Fibroblast of peridontal ligament (primary cell): ENCODE measurements around the gene TTC34.
"Not testable (repeated sequence)": the region's sequence is repeated elsewhere in the genome, so short reads cannot be mapped to it uniquely, and the experiment has no call there.

Experiments
- DNase-seq: peaks from one replicate; pipeline ENCODE4 v3.0.0-alpha.2; 2010; ENCODE audit errors: extremely low read depth

Gene TTC34

DNA sequence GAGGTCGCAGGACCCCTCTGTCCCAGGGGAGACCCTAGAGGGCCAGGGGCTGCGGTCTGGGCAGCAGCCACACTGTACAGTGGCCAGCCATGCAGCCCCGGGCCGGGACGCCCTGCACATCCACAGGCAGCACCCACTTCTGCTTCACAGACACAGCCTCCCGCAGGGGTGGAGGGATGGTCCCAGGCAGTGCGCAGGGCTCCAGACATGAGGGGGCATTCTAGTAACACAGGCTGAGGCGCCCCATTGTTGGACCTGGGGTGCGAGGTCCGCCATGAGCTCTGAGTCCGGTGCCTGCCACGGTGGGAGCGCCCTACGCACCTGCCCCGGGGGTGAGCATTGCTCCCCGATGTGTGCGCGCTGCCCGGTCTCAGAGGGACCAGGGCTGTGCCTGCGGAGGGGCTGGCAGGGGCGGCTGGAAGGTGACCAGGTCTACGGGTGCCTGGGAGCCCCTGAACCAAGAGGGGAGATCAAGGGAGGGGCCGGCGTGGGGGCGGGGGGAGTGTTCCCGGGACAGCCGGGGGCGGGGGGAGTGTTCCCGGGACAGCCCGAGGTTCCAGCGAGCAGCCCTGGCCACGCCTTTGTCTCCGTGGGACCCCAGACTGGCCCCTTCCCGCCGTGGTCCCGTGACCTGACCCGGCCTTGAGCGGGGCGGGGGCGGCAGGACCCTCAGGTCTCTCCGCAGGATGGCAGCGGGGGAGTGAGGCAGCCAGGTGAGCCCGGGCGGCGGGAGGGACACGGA, 173.1 kb downstream of the TTC34 start:
- DNase-seq = no peak

DNA sequence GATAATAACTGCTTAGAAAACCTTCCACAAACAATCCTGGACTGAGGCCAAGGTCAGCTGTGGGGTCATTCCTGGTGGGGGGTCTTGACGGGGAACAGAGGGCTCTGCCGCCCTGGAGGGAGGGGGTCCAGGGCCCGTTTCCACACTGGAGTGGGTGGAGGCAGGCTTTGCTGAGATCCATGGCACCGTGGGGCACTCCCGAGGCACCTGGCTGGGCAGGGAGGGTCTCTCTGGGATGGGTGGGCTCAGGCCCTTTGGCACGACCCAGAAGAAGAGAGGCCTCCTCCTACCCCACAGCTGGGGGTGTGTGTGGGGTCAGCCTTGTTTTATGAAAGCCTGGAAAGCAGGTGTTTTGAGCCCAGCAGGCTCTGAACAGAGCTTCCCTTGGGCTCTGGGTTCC, 173.7 kb downstream of the TTC34 start:
- no peak for DNase-seq

- DNase-seq = not testable (repeated sequence)
Observed at GRCh38 chr1:2625748-2626147, 175.7 kb downstream of the TTC34 start.

GRCh38 chr1:2625311-2625710, 176.2 kb downstream of the TTC34 start:
- DNase-seq = no peak

DNA sequence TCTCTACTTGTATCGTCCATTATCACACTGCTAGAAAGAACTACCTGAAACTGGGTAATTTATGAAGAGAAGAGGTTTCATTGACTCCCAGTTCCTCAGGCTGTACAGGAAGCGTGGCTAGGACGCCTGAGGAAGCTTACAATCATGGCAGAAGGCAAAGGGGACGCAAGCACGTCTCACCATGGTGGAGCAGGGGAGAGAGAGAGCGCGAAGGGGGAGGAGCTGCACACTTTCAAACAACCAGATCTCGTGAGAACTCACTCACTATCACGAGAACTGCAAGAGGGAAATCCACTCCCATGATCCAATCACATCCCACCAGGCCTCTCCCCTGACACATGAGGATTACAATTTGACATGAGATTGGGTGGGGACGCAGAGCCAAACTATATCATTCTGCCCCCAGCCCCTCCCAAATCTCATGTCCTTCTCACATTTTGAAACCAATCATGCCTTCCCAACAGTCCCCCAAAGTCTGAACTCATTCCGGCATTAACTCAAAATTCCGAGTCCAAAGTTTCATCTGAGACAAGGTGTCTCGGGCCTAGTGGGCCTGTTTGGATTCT, 176.7 kb downstream of the TTC34 start:
- no peak for DNase-seq

DNA sequence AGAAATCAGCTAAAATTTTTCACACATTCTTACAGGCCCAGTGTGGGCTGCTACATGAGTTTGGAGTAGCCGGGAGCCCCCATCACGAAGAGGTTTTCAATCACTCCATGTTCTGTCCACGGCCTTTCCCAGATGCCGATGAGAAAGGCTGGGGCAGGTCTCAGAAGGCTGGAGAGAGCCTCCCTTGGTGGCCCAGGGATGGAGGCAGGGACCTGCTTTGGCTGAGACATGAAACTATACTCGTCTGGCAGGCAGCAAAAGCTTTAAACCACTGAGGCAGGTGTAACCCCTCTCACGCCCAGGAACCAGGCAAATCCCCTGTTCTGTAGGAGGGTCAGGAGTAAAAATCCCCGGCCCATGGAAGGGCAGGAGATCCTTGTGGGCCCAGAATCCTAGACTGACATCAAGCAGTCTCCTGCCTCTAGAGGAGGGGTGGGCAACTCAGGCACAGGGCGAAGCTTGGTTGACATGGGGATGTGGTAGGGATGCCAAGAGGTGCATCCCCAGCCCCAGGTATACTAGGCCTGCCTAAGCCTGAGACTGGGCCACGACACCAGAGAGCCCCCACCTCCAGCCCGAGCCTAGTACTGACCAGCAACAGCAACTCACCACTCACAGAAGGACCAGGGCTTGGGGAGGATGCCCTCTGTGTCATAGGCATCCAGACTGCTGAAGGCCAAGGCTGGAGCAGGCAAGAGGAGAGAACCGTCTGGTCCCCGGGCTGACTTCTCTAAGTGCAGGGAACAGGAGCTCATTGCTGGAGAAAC, 177.7 kb downstream of the TTC34 start:
- no peak for DNase-seq

- no peak for DNase-seq
Observed at GRCh38 chr1:2617971-2618470, 183.5 kb downstream of the TTC34 start.

GRCh38 chr1:2614145-2614544, 187.3 kb downstream of the TTC34 start:
- DNase-seq = no peak

DNA sequence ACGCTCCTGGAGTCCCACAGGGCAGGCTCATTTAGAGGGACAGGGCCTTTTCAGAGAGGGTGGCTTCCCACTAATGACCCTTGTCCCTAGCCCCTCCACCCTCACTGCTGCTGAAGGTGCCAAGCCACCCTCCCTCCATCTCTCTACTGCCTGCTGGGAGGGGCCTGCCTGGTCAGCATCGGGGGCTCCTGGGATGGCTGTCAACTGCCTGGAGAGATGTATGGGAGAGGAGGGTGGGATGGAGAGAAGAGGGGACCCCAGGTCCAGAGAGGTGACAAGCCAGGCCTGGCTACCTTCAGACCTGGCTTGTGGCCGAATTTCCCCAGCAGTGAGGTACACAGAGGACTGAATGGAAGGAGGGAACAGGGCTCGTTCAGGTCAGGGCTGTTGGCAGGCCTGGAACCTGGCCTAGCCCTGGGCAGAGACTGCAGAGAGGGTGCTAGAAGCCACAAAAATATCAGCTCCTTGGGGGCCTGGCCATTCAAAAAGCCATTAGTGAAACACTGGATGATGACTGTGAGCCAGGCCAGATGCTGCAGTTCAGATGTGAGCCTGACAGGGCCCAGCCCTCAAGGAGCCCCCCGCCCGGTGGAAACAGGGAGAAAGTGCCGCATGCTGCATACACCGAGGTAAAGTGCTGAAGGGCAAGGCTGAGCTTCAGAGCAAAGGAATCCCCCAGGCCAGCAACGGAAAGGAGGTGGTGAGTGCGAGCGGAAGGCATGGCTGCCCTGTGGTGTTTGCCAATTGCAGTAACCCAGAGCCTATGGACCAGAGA, 188.7 kb downstream of the TTC34 start:
- no peak for DNase-seq

GRCh38 chr1:2611621-2612437, 189.7 kb downstream of the TTC34 start:
- DNase-seq = no peak

GRCh38 chr1:2611031-2611501, 190.4 kb downstream of the TTC34 start:
- no peak for DNase-seq

DNA sequence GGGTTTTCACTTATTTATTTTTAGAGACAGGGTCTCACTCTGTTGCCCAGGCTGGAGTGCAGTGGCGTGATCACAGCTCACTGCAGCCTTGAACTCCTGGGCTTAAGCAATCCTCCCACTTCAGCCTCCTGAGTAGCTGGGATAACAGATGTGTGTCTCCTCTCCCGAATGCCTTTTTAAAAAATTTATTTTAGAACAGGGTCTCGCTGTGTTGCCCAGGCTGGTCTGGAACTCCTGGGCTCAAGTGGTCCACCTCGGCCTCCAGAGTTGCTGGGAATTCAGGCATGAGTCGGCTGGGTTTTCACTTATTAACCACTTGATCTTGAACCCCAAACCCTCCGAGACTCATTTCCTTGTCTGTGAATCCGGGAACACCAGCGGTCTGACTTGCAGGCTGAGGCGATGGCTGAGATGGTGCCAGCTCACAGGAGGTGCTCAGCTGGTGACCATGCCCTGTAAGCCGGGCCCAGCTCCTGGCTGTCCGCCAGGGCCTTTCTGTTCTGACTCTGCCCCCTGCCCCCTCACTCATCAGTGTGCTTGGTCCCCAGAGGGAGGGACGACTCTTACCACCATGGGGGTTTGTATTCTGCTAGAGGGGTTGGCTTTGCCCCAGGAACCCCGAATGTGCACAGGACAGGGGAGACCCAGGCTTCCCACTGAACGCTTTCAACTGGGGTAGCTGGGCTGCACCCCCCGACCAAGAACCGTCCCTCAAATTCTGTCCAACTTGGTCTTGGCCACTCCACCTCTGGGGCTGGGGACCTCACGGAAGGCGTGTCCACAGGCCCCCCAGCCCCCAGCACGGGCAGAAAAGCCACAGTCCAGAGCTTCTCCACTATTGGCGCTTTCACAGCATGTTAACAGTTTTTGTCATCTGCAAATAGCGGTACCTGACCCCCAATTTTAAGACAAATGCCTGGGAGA, 191.2 kb downstream of the TTC34 start:
- no peak for DNase-seq

DNA sequence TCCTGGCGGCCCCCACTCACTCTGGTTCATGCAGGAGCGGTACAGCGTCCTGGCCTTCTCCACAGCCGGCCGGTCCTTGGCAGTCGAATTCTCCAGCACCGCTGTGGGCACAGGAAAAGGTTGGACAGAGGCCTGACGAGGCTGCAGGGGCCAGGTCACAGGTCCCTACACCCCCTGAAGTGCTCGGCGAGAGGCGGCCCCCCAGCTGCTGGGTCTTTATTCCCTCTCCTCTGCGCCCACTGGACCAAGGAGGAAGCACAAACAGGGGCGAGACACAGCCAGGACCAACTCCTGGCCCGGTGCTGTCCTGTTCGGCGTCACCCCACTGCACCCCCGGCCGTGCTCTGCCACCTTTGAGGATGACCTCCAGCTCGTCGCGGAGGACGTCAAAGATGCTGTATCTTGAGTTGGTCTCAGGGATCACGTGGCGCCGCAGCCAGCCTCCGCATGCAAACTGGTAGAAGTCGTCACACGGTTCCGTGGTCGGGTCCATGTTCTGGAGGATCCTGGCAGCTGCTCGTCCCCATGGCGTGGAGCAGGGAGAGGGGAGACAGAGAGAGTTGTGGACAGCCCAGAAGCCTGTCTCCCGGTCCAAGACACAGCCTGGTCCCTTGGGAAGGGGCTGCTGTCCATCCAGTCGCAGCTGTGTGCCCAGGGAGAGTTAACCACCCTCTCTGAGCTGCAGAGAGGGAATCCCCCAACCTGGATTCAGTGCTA, 192.0 kb downstream of the TTC34 start:
- no peak for DNase-seq

- DNase-seq = no peak
Observed at GRCh38 chr1:2607641-2608091, 193.8 kb downstream of the TTC34 start.

- no peak for DNase-seq
Observed at GRCh38 chr1:2606881-2607621, 194.4 kb downstream of the TTC34 start.

DNA sequence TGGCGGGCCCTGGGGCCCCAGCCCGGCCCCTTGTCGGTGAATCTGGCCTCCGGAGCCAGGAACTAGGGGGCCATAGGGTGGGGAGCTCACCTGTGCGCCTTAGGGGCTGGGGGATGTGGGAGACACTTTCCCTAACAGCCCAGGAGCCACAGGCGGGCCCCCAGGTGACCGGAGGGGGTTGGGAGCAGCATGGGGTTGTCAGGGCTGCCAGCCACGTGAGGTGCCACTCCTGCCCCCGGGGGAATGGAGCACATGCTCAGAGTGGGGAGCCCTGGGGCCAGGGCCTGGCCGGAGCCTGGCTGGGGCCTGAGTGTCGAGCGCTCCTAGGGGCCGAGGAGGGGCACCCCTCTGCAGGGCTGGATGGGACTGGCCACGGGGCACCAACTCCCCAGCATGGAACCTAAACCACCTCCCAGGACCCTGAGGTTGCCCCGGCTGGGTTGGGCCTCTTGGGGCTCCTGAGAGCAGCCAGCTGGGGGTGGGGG, 195.1 kb downstream of the TTC34 start:
- DNase-seq = no peak

DNA sequence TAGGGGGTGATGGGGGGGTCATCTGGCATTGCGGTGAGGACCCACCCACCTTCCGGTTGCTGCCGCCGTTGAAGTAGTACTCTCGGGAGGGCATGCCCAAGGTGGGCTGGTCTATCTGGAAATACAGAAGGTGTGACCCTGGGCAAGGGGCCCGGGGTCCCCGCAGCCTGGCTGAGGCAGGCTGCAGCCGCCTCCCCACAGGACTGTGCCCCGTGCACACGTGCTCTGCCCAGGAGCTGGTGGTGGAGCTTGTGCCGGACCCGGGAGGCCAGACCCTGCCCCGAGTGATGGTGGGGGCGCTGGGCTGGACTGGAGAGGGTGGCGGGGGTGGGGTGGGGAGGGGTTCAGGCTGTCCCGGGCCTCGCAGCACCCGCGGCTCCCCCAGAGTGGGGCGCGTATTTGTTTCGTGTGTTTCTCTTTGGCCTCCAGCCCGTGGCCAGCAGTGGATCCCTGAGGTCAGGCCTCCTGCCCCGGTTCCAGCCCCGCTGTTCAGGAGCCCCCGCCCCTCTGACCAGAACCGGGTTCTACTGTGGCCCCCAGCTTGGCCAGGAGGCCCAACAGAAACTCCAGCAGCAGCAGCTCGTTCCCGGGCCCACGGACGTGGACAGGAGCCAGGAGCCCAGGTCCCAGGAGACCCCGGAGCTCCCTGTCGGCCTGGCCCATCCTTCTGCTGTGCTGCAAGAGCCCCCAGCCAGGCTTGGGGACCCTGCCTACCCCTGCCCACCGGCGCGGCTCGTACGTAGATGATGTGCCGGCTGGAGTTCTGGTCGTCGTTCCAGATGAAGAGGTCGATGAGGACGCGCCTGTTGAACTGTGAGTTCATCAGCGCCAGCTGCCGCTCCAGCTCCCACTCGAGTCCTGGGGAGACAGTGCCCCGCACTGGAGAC, 195.7 kb downstream of the TTC34 start:
- no peak for DNase-seq
